NCI-H2107 treated with DMSO at 0.1 percent for 48 hours (cell line): ENCODE results near the gene PARD3B.

Experiments
- DNase-seq: peaks from one replicate; lab custom pipeline; 2025; ENCODE audit not compliant: unreplicated experiment; lab: John Stamatoyannopoulos, UW

The PARD3B gene

DNA sequence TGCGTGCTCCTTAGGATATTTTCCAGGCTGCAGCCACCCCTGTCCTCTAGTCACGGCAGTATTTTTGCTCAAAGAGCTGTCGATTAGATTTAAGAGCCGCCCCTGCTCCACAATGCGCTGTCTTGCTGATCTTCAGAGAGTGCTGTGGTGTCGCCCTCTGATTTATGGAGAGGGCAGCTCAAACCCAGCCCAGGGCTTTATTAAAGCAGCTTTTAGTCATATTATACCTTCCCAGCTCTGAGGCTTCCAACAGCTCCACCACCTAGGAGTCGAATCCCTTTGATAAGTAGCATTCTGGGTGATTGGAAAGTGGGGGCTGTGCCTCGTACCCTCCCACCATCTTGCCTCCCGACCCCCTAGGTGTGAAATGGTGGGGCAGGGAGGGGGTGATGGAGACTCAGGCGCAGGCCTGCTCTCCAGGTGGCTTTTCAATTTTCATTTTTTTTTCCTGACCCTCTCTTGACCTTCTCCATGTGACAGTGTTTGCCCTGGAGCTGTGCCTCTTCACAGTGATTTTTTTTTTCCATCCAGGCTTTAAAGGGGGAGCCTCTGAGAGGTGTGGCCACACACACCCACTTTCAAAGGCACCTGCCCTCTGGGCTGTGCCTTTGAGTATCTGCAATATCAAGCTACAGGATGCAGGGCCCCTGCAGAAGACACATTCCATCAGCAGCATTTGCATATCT lies 1084.0 kb downstream of the PARD3B start:
- DNase-seq: no peak

DNA sequence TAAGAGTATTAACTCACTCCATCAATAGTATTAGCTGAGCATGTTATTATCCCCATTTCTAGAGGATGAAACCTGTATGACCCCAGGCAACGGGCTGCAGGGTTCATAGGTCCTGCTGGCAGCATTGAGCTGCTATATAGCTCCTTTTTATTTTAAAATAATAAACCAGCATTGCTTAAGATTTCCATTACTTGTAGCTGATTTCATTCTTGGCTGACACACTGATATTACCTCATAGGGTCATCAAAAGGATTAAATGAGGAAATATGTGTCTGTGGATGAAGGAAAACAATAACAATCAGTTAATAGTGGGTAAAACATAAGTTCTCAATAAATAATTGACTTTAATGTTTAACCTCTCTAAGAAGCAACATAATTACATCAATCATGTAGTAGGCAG lies 1088.7 kb downstream of the PARD3B start:
- no peak for DNase-seq

- no peak for DNase-seq
Observed at GRCh38 chr2:205636549-205637319, 1091.5 kb downstream of the PARD3B start.

DNA sequence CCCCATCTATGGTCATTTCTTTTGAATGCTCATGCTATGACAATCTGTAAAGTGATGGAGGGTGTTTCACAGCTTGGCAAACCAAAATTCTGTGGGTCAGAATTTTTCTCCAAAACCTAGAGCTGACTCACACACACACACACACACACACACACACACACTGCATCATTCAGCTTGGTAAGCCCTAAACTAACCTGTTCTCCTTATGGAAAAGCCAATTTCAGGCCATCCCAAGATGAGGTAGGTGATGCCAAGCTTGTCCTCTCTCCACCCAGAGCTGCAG lies 1092.0 kb downstream of the PARD3B start:
- no peak for DNase-seq

GRCh38 chr2:205637779-205638503 lies 1092.7 kb downstream of the PARD3B start:
- DNase-seq: no peak

DNA sequence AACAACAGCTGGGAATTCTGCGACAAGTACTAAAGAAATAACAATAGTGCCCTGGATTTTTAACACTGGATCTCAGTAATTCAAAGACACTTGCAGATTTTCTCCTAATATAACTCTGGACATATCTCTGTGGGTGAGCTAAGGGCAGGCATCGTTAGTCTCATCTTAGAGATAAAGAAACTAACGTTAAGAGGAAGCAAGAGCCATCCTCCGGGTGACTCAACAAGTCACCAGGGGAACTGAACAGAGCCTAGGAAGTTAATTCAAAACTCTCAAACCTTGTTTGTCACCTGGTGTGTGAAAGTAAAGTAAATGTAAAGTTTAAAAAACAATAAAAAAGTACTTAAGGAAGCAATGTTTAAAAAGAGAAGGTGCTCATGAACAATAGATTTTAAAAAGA lies 1095.4 kb downstream of the PARD3B start:
- no peak for DNase-seq

DNA sequence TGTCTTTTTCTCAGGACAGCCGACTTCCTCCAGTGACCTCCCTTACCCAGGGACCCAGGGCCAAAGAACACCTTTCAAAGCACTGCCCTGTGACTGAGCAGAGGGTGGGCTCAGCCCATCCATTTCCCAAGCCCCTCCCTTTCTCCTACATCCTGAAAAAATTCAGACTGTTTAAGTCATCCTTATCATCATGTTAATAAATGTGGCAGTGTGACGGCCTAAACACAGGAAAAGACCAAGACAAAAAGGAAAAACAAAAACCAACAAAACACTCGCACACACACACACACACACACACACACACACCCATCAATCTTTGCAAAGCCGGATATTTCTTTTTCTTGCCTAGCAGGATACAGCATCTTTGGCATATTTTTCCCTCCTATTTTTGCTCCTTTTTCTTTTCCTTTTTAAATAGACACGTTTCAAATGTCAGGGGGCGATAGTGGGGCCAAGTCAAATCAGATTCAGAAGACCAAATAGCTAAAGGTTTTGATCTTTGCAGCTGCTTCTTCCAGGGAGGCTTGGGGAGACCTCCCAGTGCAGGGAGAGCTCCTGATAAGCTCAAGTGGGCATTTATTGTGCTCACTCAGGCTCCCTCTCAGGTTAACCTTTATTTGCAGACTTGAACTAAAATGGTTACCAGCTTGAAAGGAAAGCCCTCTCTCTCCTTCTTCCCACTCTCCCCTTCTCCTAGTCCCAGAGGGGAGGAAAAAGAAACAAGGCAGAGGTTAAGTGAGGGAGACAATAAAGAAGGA lies 1097.5 kb downstream of the PARD3B start:
- DNase-seq: no peak

GRCh38 chr2:205643391-205643885 lies 1098.2 kb downstream of the PARD3B start:
- DNase-seq: no peak

DNA sequence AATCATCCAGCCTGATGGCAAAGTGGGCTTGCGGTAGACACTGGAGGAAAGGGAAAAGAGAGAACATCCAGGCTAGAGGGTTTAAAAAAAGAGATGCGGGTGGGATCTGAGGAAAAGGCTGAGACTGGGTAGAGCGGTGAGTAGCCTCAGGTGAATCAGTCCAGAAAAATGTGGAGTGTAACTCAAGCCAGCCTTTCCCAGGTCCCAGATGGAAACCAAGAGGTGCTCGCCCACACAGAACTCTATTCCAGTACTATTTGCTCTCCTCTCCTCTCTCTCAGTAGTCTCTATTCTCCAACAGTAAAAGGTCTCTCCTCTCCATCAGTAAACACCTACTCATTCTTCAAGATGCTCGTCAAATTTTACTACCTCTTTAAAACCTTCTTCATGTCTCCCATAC lies 1098.7 kb downstream of the PARD3B start:
- DNase-seq: no peak

- DNase-seq: no peak
Observed at GRCh38 chr2:205646680-205647079, 1101.4 kb downstream of the PARD3B start.

- no peak for DNase-seq
Observed at GRCh38 chr2:205650450-205650849, 1105.2 kb downstream of the PARD3B start.

DNA sequence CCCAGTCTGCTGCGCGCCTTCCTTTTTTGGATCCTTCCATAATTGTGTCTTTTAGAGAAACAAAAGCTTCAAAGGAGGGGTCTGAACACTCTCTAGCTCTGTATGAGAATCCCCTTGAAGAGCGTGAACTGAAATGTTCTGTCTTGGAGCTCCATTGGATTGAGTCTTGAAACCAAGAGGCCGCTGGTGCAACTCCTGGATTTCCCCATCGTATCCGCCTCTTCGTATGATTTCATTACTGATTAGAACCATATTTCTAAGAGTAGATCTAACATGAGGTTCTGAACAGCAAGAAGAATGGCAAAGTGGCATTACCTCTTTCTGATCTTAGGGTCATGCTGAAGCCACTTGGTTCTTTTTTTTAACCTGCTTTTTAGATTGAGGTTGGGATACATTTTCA lies 1105.7 kb downstream of the PARD3B start:
- DNase-seq: no peak

DNA sequence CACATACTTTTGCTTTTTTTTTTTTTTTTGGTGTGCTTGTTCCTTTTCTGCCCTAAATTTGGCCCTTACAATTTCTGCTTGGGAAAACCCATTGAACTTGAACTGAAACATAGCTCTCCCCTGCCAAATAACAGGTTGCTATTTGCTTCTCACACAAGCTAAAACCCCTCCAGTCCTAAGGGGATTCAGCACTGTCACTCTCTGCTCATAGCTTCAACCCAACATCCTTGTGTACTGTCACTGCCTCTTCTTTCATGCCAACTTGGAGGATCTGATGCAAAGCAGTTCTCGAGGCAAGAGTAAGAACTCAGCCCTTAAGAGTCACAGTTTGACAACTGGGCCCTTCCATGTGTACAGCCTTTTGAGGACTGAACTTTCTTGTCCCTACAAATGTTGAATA lies 1106.4 kb downstream of the PARD3B start:
- DNase-seq: no peak

GRCh38 chr2:205654878-205655605 lies 1109.8 kb downstream of the PARD3B start:
- no peak for DNase-seq

- DNase-seq: no peak
Observed at GRCh38 chr2:205655779-205656456, 1110.6 kb downstream of the PARD3B start.

- DNase-seq: no peak
Observed at GRCh38 chr2:205656461-205656860, 1111.2 kb downstream of the PARD3B start.

DNA sequence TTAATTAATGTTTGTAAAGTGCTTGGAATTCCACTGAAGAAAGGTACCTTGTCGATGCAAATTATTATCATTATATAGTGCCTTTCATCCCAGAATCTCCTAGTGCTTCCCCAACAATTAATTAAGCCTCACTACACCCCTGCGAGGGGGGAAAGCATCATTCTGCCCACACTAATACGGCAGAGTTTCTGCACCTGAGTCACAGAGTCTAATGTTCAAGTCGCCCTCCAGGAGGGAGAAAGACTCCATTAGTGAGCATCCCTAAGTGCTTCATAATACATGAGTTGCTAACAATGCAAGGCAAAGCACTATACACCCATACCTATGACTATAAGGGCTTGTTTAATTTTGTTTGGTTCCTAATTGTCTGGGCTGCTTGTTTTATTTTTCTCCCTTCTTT lies 1111.7 kb downstream of the PARD3B start:
- DNase-seq: no peak

DNA sequence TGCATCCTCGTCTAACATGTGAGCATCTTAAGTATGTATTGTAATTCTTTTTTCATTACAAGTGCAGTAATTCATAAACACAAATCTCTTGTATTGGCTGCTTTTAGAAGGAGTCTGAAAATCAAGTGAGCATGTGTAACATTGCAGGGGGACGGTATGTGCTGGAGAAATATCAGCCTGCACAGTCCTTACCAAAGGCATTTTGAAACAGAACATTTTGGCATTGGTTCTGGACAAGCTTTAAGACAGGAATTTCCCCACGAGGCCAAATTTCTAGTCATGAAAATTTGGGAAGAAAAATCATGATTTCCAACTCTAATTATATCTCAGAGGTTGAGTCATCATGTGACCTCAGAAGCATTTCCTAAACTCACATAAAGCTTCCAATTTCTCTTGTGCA lies 1112.3 kb downstream of the PARD3B start:
- no peak for DNase-seq

- DNase-seq: no peak
Observed at GRCh38 chr2:205658068-205658467, 1112.8 kb downstream of the PARD3B start.

GRCh38 chr2:205658572-205658971 lies 1113.3 kb downstream of the PARD3B start:
- DNase-seq: no peak
